GM19240 (cell line): ENCODE data around the gene LHX3.

Experiments used
- DNase-seq: peaks from one replicate; pipeline ENCODE4 v3.0.0; 2011; ENCODE audit warnings: low spot score; ENCODE audit not compliant: insufficient read length

LHX3 gene

DNA sequence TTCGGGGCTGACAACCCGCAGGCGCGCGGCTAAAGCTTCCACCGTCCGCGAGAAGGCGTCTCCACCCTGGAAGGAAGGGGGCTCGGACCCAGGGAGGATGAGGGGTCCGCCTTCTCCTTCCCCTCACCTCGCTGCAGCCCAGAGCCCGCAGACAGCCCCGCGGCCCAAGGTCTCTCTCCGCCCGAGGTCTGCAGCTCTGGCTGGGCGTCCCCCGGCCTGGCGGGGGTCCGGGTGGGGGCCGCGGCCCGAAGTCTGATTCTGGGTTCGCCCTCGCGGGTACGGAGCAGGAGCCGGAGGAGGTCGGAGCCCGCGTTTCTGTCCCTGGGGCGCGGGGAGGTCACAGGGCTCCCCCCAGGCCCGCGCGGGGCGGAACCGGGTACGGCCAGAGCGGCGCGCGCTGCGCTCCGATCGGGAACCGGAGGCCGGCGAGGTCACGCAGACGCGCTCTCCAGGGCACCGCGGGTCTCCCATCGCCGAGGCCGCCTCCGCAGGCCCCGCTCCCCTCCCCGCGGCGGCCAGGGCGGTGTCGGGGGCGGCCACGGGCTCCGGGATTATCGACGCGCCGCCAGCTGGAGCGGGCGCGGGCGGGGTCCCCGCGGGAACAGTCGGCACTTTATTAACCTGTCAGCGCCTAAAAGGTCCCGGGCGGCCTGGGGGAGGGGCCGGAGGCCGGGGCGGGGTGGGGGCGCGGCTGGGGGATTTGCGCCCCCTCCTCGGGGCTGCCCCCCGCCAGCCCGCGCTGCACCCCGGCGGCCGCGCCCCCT lies 11.6 kb downstream of the LHX3 start:
- no peak for DNase-seq

GRCh38 chr9:136192289-136193126 lies 12.4 kb downstream of the LHX3 start:
- no peak for DNase-seq

DNA sequence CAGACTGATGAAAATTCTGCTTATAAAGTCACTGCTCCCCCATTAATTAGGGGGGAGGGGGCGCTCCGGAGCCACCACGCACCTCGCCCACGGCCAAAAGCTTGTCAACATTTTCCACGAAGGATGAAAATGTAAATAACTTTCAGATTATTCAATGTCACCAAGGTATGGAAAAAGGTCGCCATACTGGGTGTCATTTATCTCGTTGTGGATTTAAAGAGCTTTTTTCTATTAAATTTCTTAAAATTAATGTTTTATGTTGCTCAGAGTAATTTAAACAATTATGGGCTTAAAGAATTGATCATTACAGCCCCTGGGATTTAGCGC lies 13.0 kb downstream of the LHX3 start:
- DNase-seq = no peak

GRCh38 chr9:136191099-136191959 lies 13.6 kb downstream of the LHX3 start:
- DNase-seq = no peak

GRCh38 chr9:136190656-136191055 lies 14.3 kb downstream of the LHX3 start:
- DNase-seq = no peak

DNA sequence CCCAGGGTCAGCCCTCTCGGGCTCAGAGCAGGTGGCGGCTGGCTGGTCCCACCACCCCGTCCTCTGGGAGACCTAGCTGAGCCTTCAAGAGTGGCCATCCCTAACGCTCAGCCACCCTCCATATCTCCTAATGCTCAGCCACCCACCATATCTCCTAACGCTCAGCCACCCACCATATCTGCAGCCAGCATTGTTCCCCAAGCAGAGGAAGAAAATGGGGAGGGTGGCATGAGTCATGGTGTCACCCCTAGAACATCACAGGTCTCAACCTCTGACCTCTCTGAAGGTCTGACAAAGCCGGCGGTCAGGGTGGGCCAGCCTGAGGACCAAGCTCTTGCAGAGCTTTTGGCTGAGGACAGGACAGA lies 14.7 kb downstream of the LHX3 start:
- DNase-seq = no peak

DNA sequence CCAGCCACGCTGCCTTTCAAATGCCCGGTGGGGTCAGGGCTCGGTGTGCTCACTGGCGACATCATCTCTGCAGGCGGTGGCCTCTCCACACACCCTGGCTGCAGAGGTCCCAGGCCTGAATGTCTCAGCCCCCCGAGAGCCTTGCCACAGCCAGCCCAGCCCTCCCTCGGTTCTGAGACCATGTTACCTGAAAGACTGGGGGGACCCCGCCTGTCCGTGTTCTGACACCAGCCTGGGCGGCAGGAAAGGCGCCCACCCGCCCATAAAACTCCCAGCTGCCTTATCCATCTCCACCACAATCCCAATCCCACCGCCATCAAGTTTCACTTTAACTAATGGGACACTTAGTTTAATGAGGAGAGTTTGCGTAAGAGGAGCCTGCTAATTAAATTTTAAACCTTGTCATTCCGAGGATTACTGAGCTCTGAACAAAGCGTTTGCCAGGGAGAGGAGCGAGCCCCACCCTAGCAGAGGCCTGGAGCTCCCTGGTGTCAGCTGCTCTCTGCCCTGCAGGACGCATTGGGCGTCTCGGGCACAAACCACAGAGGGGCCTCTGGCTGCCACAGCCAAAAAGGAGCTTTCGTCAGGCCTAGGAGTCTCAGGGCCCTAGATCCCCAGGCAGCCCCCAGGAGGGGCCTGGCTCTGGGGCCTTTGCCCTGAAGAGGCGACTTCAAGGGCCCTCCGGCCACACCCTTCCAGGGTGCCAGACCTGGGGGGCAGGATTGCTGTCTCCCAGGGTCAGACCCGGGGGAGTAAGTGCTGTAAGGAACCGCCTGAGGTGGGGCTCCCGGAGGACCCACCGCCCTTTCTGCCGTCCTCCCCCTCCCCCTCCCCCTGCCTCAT lies 15.3 kb downstream of the LHX3 start:
- DNase-seq = no peak

DNA sequence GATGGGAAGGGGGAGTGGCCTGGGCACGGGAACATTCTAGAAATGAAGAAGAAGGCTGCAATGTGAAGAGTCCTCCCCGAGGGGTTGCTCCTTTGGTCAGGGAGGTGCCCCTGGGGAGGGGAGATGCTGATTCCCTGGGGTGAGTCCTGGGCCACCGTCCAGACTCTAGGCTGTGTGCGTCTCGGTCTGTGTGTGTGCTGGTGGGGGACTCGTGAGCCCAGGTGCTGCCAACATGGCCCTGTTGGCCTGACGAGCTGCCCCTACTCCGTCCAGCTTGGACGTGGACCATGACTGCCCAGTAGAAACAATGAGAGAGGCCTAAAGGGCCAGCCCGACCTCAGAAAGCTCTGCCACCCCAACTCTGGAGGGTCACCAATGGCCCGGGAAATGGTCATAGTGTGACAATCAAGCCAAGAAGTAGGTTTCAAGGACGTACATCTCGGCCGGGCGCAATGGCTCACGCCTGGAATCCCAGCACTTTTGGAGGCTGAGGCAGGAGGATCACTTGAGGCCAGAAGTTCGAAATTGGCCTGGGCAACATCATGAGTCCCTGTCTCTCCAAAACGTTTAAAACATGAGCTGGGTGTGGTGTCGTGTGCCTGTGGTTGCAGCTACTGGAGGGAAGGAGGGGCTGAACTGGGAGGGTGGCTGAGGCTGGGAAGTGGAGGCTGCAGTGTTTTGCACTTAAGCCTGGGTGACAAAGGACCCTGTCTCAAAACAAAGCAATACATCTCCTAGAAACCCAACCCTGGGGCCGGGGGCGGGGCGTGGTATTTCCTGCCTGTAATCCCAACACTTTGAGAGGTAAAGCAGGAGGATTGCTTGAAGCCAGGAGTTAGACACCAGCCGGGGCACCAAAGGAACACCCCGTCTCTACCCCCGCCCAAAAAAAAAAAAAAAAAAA lies 17.0 kb downstream of the LHX3 start:
- no peak for DNase-seq

DNA sequence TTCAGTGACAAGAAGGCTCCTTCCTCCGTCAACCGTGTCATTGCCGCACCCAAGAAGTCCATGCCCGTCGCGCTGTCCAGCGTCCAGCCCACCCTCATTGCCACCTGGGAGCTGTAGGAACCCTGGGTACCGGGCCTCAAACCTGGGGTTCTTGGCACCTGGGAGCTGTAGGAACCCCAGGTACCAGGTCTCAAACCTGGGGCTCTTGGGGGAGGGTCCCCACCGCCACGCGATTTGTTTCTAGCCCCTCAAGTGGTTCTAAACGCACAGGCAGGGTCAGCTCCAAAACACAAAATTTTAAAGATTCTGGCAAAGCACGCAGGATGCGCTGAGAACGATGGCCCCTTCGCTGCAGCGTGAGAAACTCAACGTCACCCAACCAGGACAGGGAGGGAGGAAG lies 17.7 kb downstream of the LHX3 start:
- DNase-seq = no peak

- DNase-seq = no peak
Measured at GRCh38 chr9:136186386-136186785, 18.5 kb downstream of the LHX3 start.

- DNase-seq = no peak
Measured at GRCh38 chr9:136185596-136186366, 19.1 kb downstream of the LHX3 start.

DNA sequence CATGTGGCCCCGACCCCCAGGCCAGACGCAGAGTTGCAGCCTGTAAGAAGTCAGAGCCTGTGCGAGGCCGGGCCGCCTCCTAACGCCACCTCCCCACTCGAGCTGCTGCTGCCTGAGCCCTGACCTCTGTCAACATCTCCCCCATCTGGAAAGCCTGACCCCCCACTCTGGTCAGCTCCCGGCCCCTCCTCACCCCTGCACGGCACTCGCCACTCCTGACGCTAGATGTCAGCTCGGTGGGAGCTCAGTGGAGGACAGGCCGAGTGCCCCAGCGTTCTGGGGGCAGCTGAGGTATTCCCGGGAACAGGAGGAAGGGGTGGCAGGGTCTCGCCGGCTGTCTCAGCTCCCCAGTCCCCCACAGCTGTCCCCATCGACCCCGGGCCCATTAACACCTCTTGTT lies 19.9 kb downstream of the LHX3 start:
- no peak for DNase-seq

- DNase-seq = no peak
Measured at GRCh38 chr9:136182850-136183422, 22.0 kb downstream of the LHX3 start.

DNA sequence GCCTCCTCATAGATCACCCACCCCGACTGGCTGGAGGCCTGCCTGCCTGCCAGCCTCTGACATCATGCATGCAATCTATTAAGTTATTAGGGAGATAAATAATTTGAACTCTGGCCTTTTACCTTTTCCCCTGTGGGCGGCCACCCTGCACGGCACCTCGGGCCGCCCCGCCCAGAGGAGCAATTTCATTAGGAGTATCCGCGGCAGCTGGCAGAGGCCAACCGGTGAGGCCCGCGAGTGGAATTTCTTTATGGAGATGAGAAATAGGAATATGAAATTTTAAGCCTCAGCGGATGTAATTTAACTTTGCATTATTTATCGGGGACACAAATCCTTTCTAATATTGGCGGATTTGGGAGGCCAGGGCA lies 22.5 kb downstream of the LHX3 start:
- DNase-seq = no peak

DNA sequence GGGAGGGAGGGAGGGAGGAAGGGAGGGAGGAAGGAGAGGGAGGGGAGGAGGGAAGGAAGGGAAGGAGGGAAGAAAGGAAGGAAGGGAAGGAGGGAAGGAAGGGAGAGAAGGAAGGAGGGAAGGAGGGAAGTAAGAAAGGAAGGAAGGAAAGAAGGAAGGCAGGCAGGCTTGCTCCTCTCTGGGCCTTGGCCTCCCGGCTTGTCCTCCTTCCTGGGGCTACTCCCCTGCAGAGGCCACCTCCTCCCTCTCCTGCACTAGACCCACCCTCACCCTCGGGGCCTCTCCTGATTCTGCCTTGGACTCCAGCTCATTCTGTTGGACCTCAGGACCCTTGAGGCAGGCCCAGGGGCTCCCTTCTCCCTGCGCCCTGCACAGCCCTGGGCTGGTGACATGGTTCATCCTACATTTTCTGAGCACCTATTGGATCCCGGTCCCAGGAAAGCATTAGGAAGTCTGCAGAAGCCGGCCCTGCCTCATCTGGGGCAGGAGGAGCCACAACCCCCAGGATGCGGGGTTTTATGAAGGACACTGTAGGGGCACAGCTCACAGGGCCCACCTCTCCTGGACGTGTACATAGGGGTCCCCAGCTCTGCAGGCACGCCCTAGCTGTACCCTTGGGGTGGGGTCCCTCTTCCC lies 23.0 kb downstream of the LHX3 start:
- DNase-seq = no peak

DNA sequence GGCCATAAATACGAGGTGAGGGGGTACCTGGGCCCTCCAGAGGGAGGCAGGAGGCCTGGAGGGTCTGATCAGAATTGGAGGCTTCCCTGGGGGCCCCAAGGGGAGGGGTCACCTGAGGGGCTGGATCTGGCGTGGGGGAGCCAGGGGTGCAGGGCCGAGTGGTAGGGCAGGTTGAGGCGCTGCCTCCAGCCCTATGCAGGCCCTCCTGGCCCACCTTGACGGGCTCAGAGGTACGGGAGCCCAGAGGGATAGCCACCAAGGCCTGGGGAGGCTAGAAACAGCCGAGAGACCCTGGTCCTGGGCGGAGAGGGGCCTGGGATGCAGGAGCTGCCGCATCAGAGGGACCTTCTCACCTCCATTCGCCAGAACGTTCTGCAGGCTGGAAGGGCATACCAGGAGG lies 24.3 kb downstream of the LHX3 start:
- DNase-seq = no peak

- no peak for DNase-seq
Measured at GRCh38 chr9:136179761-136180160, 25.2 kb downstream of the LHX3 start.

GRCh38 chr9:136179101-136179616 lies 25.8 kb downstream of the LHX3 start:
- DNase-seq = no peak

DNA sequence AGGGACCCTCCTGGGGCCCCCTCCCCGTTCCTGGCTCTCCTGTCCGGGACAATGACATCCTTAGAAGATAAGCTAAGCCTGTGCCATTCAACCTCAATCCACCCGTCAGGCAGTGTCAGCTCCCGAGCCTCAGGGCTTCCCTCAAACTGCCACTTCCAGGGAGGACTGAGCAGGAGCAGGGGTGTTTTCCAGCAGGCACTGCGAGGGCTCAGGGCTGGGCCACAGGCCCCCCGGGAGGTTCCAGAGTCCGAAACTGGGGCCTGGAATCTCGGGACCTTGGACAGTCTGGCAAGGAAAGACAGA lies 26.2 kb downstream of the LHX3 start:
- DNase-seq = no peak
